NCI-H446 treated with DMSO at 0.1 percent for 48 hours (cell line): ENCODE data around the gene AMOT.

ENCODE experiments used
- DNase-seq: peaks from one replicate; lab custom pipeline; 2025; lab: John Stamatoyannopoulos, UW

The AMOT gene

GRCh38 chrX:112738347-112739033 lies 102.1 kb downstream of the AMOT start:
- no peak for DNase-seq

- no peak for DNase-seq
Observed at GRCh38 chrX:112736310-112736709, 104.3 kb downstream of the AMOT start.

GRCh38 chrX:112735147-112735546 lies 105.5 kb downstream of the AMOT start:
- no peak for DNase-seq

GRCh38 chrX:112734290-112734689 lies 106.3 kb downstream of the AMOT start:
- DNase-seq = no peak

- DNase-seq = no peak
Observed at GRCh38 chrX:112731793-112732192, 108.8 kb downstream of the AMOT start.
